ENCODE data around the gene RHOF.
A peak's percentile ranks its signal among the peaks of the same experiment; 100 is the strongest.

The RHOF gene

GRCh38 chr12:121804417-121805111 is 11.1 kb upstream of the RHOF start:
- DNase-seq, result peak; percentile 72

- DNase-seq, result peak; percentile 67
These were observed 10.5 kb upstream of the RHOF start, which contains the start of gene SETD1B for GRCh38 chr12:121803861-121804416. SETD1B (plus strand) TSS chr12:121804009; CDS start chr12:121804738, 729 bp downstream.

- peak; percentile 95 for DNase-seq
These were observed 9.6 kb upstream of the RHOF start for GRCh38 chr12:121802843-121803698.

GRCh38 chr12:121802485-121802842 is 9.0 kb upstream of the RHOF start:
- no peak for DNase-seq

GRCh38 chr12:121801595-121802484 is 8.4 kb upstream of the RHOF start:
- peak; percentile 75 for DNase-seq

GRCh38 chr12:121800694-121801594 is 7.5 kb upstream of the RHOF start:
- DNase-seq, result peak; percentile 78

- peak; percentile 81 for DNase-seq
These were observed 6.6 kb upstream of the RHOF start for GRCh38 chr12:121799842-121800693.

GRCh38 chr12:121799156-121799841 is 5.8 kb upstream of the RHOF start:
- DNase-seq, result peak; percentile 77

GRCh38 chr12:121798787-121799155 is 5.3 kb upstream of the RHOF start:
- no peak for DNase-seq

GRCh38 chr12:121797937-121798786 is 4.7 kb upstream of the RHOF start:
- DNase-seq, result no peak

GRCh38 chr12:121796855-121797751 is 3.6 kb upstream of the RHOF start:
- DNase-seq, result no peak

GRCh38 chr12:121795034-121795968 is 1.8 kb upstream of the RHOF start:
- DNase-seq, result peak; percentile 87

- DNase-seq, result no peak
These were observed 1.1 kb upstream of the RHOF start for GRCh38 chr12:121794534-121795033.

- DNase-seq, result peak; percentile 97
These were observed 498 bp upstream of the RHOF start for GRCh38 chr12:121793838-121794533.

- DNase-seq, result peak; percentile 69
These were observed 665 bp downstream of the RHOF start for GRCh38 chr12:121792607-121793439.
